Dendritic cell treated with granulocyte-macrophage colony-stimulating factor and Interleukin-4, amounts not matched to agents 40 ng/mL and 50 ng/mL, for 4 days (primary cell): Measurements from ENCODE around the gene HOXA5.

ENCODE experiments used
- H3K27ac Mint-ChIP-seq: one replicate; pipeline ENCODE4 v1.8.0; 2022; ENCODE audit warnings: mild to moderate bottlenecking, mixed read lengths
- H3K27me3 Mint-ChIP-seq: one replicate; pipeline ENCODE4 v1.8.0; 2022; ENCODE audit warnings: mild to moderate bottlenecking, mixed read lengths
- H3K36me3 Mint-ChIP-seq: one replicate; pipeline ENCODE4 v1.8.0; 2022; ENCODE audit warnings: low read depth, mixed read lengths
- H3K4me1 Mint-ChIP-seq: one replicate; pipeline ENCODE4 v1.8.0; 2022; ENCODE audit warnings: low read depth, mixed read lengths
- H3K4me3 Mint-ChIP-seq: one replicate; pipeline ENCODE4 v1.8.0; 2022; ENCODE audit warnings: mild to moderate bottlenecking, moderate library complexity, mixed read lengths
- H3K9me3 Mint-ChIP-seq: one replicate; pipeline ENCODE4 v1.8.0; 2022; ENCODE audit warnings: mixed read lengths
- intact Hi-C: fragments of 100-400 bp; cut with micrococcal nuclease; formaldehyde crosslinking; loops from one replicate; pipeline ENCODE4 v1.15.0; 2022

Gene HOXA5

GRCh38 chr7:27154901-27155815 lies 11.7 kb upstream of the HOXA5 start:
- Mint-ChIP-seq H3K27ac (no peak overlapping the region), H3K4me1 (peaks cover 73% of the 10 kb centered on the region), H3K4me3 (peak overlapping the region; percentile 71), H3K27me3 (peaks cover 99% of the 10 kb centered on the region), H3K9me3 (no peaks in the 10 kb centered on the region), H3K36me3 (no peaks in the 10 kb centered on the region)
- intact Hi-C loops, result loop anchor here (10.0 kb wide), 1 partner anchor 60 kb away; the partner anchor contains the start of gene HOXA1

- Mint-ChIP-seq H3K27ac (no peak overlapping the region), H3K27me3 (peaks cover 99% of the 10 kb centered on the region), H3K9me3 (no peaks in the 10 kb centered on the region), H3K4me3 (peak overlapping the region; percentile 71), H3K4me1 (peaks cover 66% of the 10 kb centered on the region), H3K36me3 (no peaks in the 10 kb centered on the region)
- intact Hi-C loops, result loop anchor here (10.0 kb wide), 1 partner anchor 60 kb away; the partner anchor contains the start of gene HOXA1
Observed at GRCh38 chr7:27154369-27154768, 10.9 kb upstream of the HOXA5 start.

- Mint-ChIP-seq H3K36me3 (no peaks in the 10 kb centered on the region), H3K27me3 (peaks cover 99% of the 10 kb centered on the region), H3K4me1 (peaks cover 62% of the 10 kb centered on the region), H3K27ac (no peak overlapping the region), H3K9me3 (no peaks in the 10 kb centered on the region), H3K4me3 (no peak overlapping the region)
- intact Hi-C loops, result loop anchor here (10.0 kb wide), 1 partner anchor 59 kb away; the partner anchor contains the start of gene HOXA1
Observed at GRCh38 chr7:27153526-27153925, 10.0 kb upstream of the HOXA5 start.

GRCh38 chr7:27152816-27153442 lies 9.4 kb upstream of the HOXA5 start:
- Mint-ChIP-seq H3K4me1 (peaks cover 62% of the 10 kb centered on the region), H3K27me3 (peaks cover 99% of the 10 kb centered on the region), H3K4me3 (no peak overlapping the region), H3K27ac (no peak overlapping the region), H3K9me3 (no peaks in the 10 kb centered on the region), H3K36me3 (no peaks in the 10 kb centered on the region)
- intact Hi-C loops, result loop anchor here (10.0 kb wide), 1 partner anchor 58 kb away; the partner anchor contains the start of gene HOXA1

- intact Hi-C loops, result loop anchor here (10.0 kb wide), 1 partner anchor 57 kb away; the partner anchor contains the start of gene HOXA1
- peak within 1 kb of the TSS; percentile 70 for H3K4me3 Mint-ChIP-seq
- peaks cover 61% of the 10 kb centered on the region for H3K4me1 Mint-ChIP-seq
- peaks cover 98% of the 10 kb centered on the region for H3K27me3 Mint-ChIP-seq
- H3K36me3 Mint-ChIP-seq, result no peaks in the 10 kb centered on the region
- H3K9me3 Mint-ChIP-seq, result no peaks in the 10 kb centered on the region
- H3K27ac Mint-ChIP-seq, result peak within 1 kb of the TSS; percentile 7
Observed at GRCh38 chr7:27151931-27152815, 8.7 kb upstream of the HOXA5 start, which contains the start of gene HOXA3. HOXA3 (minus strand) TSS chr7:27152583; CDS start chr7:27110640, 41,943 bp downstream.

GRCh38 chr7:27151341-27151930 lies 8.0 kb upstream of the HOXA5 start:
- Mint-ChIP-seq H3K27ac (peak overlapping the region; percentile 7), H3K4me3 (peak overlapping the region; percentile 70), H3K9me3 (no peaks in the 10 kb centered on the region), H3K27me3 (peaks cover 98% of the 10 kb centered on the region), H3K36me3 (no peaks in the 10 kb centered on the region), H3K4me1 (peaks cover 65% of the 10 kb centered on the region)
- intact Hi-C loops, result loop anchor here (10.0 kb wide), 1 partner anchor 57 kb away; the partner anchor contains the start of gene HOXA1

- Mint-ChIP-seq H3K27ac (peak overlapping the region; percentile 7), H3K36me3 (no peaks in the 10 kb centered on the region), H3K27me3 (peaks cover 98% of the 10 kb centered on the region), H3K4me3 (peak overlapping the region; percentile 70), H3K4me1 (peaks cover 58% of the 10 kb centered on the region), H3K9me3 (no peaks in the 10 kb centered on the region)
- intact Hi-C loops, result loop anchor here (10.0 kb wide), 1 partner anchor 56 kb away; the partner anchor contains the start of gene HOXA1
Observed at GRCh38 chr7:27150568-27151340, 7.3 kb upstream of the HOXA5 start.

GRCh38 chr7:27149842-27150567 lies 6.5 kb upstream of the HOXA5 start:
- no peaks in the 10 kb centered on the region for H3K9me3 Mint-ChIP-seq
- no peak overlapping the region for H3K27ac Mint-ChIP-seq
- H3K4me1 Mint-ChIP-seq, result peaks cover 57% of the 10 kb centered on the region
- no peaks in the 10 kb centered on the region for H3K36me3 Mint-ChIP-seq
- intact Hi-C loops, result loop anchor here (5.0 to 10.0 kb wide), 2 partner anchors 55 to 288 kb away; partner anchors contain the start of genes HOXA1 and SKAP2
- H3K27me3 Mint-ChIP-seq, result peaks cover 98% of the 10 kb centered on the region
- peak overlapping the region; percentile 70 for H3K4me3 Mint-ChIP-seq

- no peaks in the 10 kb centered on the region for H3K9me3 Mint-ChIP-seq
- H3K27ac Mint-ChIP-seq, result no peak overlapping the region
Observed at GRCh38 chr7:27148756-27149641, 5.5 kb upstream of the HOXA5 start.

GRCh38 chr7:27148031-27148755 lies 4.7 kb upstream of the HOXA5 start:
- Mint-ChIP-seq H3K27ac (no peak overlapping the region), H3K4me3 (peak overlapping the region; percentile 70), H3K9me3 (no peaks in the 10 kb centered on the region), H3K4me1 (peaks cover 50% of the 10 kb centered on the region), H3K27me3 (peaks cover 89% of the 10 kb centered on the region), H3K36me3 (no peaks in the 10 kb centered on the region)
- intact Hi-C loops, result loop anchor here (5.0 kb wide), 1 partner anchor 286 kb away; the partner anchor contains the start of gene SKAP2

More at GRCh38 chr7:27148756-27149641, 5.5 kb upstream of the HOXA5 start:
- Mint-ChIP-seq H3K4me3 (no peak overlapping the region), H3K36me3 (no peaks in the 10 kb centered on the region), H3K27me3 (peaks cover 96% of the 10 kb centered on the region), H3K4me1 (peaks cover 50% of the 10 kb centered on the region)
- intact Hi-C loops, result loop anchor here (5.0 kb wide), 1 partner anchor 287 kb away; the partner anchor contains the start of gene SKAP2
